Activated naive CD4-positive, alpha-beta T cell treated with anti-CD3 and anti-CD28 coated beads for 36 hours (primary cell): Measurements from ENCODE around the gene RERE. TPM values are rescaled to one million over a fixed set of nuclear protein-coding genes. Genes with fewer than 3 reads are reported as not detected.

Experiments
- CTCF ChIA-PET: fragments of 350-600 bp; sonication (Branson Sonifier 250); formaldehyde crosslinking; loops from one replicate; lab custom pipeline; 2021; ENCODE audit warnings: antibody characterized with exemption; lab: Charles Lee
- DNase-seq: peaks from one replicate; pipeline ENCODE4 v3.0.0-alpha.2; 2020
- H3K27ac Mint-ChIP-seq: one replicate; pipeline ENCODE4 v1.8.0; 2021; ENCODE audit warnings: mild to moderate bottlenecking, mixed read lengths
- H3K27me3 Mint-ChIP-seq: one replicate; pipeline ENCODE4 v1.8.0; 2021; ENCODE audit warnings: low read depth, mixed read lengths
- H3K36me3 Mint-ChIP-seq: one replicate; pipeline ENCODE4 v1.8.0; 2021; ENCODE audit warnings: low read depth, mixed read lengths
- H3K4me1 Mint-ChIP-seq: one replicate; pipeline ENCODE4 v1.8.0; 2021; ENCODE audit warnings: low read depth, mixed read lengths
- H3K4me3 Mint-ChIP-seq: one replicate; pipeline ENCODE4 v1.8.0; 2021; ENCODE audit warnings: mild to moderate bottlenecking, moderate library complexity, mixed read lengths
- H3K9me3 Mint-ChIP-seq: one replicate; pipeline ENCODE4 v1.8.0; 2021; ENCODE audit warnings: mixed read lengths
- intact Hi-C: fragments of 100-400 bp; cut with micrococcal nuclease; formaldehyde crosslinking; loops from one replicate; pipeline ENCODE4 v1.15.1; 2023
- total RNA-seq, 2 experiments: library from RNA; stranded (reverse); gene quantifications; one replicate each; pipeline ENCODE4 v1.2.3, GENCODE V29; 2021

Gene RERE
- total RNA-seq, 2 experiments from 2014 or later, result 46.4 to 47.6 TPM

- H3K27me3 Mint-ChIP-seq, result no peaks in the 10 kb centered on the region
- intact Hi-C loops, result no loop called here
- CTCF ChIA-PET, result interaction anchor here (0.6 to 1.0 kb wide), 3 partner anchors 9 to 288 kb away, joined by 3 to 5 read pairs (median 3); no protein-coding TSS in a partner anchor
- no peak overlapping the region for H3K4me3 Mint-ChIP-seq
- no peaks in the 10 kb centered on the region for H3K9me3 Mint-ChIP-seq
- peaks cover 44% of the 10 kb centered on the region for H3K4me1 Mint-ChIP-seq
- no peak overlapping the region for H3K27ac Mint-ChIP-seq
- DNase-seq, result no peak
- H3K36me3 Mint-ChIP-seq, result peaks cover 2% of the 10 kb centered on the region
Measured at GRCh38 chr1:8536515-8536914, 280.9 kb downstream of the RERE start.

DNA sequence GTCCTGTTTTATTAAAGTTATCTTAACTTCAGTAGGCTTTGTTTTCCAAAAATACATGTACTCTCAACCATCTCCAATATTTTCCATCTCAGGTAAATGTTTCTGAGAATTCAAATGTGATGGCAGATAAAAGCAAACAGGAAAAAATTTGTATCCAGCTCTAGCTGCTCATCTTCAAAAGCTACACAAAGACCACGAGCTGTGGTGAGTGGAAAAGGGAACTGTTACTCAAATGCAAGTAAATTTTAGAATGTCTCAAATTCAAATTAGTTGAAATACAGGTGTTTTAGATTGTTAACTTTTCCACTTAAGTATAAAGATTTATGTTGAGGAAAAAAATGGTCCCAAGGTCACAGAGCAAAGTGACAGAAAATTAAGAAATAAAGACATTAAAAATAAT lies 283.5 kb downstream of the RERE start:
- Mint-ChIP-seq H3K9me3 (no peaks in the 10 kb centered on the region), H3K4me3 (no peak overlapping the region), H3K4me1 (peaks cover 26% of the 10 kb centered on the region), H3K27me3 (no peaks in the 10 kb centered on the region), H3K27ac (peak overlapping the region; percentile 74), H3K36me3 (peaks cover 2% of the 10 kb centered on the region)
- CTCF ChIA-PET, result interaction anchor here (0.6 kb wide), 2 partner anchors 56 to 310 kb away, joined by 3 read pairs; no protein-coding TSS in a partner anchor
- no peak for DNase-seq
- intact Hi-C loops, result no loop called here

DNA sequence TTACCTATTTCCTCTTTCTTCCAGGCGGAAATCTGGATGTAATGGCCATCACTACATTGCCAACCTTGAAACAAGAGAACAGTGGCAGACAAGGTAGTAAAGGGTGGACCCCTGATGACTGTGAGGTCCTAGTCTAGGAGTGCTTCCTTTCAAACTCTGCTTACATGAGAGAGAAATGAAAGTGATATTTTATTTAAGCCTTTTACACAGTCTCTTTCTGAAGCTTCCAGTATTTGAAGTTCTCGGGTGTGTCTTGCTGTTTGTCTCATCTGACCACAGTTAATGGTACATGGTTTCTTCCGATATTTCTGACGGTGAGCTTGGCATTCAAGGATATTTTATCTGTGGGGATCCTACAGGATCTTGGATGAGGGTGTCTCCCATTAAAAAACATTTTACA lies 284.3 kb downstream of the RERE start:
- no peak for DNase-seq
- CTCF ChIA-PET, result interaction anchor here (0.6 to 1.3 kb wide), 2 partner anchors 18 to 55 kb away, joined by 3 to 4 read pairs; no protein-coding TSS in a partner anchor
- Mint-ChIP-seq H3K4me3 (peak overlapping the region; percentile 44), H3K27me3 (no peaks in the 10 kb centered on the region), H3K4me1 (peaks cover 26% of the 10 kb centered on the region), H3K27ac (peak overlapping the region; percentile 74), H3K9me3 (no peaks in the 10 kb centered on the region), H3K36me3 (peaks cover 2% of the 10 kb centered on the region)
- intact Hi-C loops, result no loop called here

- H3K36me3 Mint-ChIP-seq, result no peaks in the 10 kb centered on the region
- DNase-seq, result no peak
- H3K27ac Mint-ChIP-seq, result no peak overlapping the region
- peaks cover 29% of the 10 kb centered on the region for H3K4me1 Mint-ChIP-seq
- no peak overlapping the region for H3K4me3 Mint-ChIP-seq
- intact Hi-C loops, result loop anchor here (5.0 kb wide), 1 partner anchor 133 kb away; no protein-coding TSS in a partner anchor
- H3K27me3 Mint-ChIP-seq, result no peaks in the 10 kb centered on the region
- H3K9me3 Mint-ChIP-seq, result no peaks in the 10 kb centered on the region
- CTCF ChIA-PET, result interaction anchor here (0.6 to 1.6 kb wide), 2 partner anchors 31 to 135 kb away, joined by 3 to 4 read pairs; no protein-coding TSS in a partner anchor
Measured at GRCh38 chr1:8529901-8530300, 287.5 kb downstream of the RERE start.

- Mint-ChIP-seq H3K4me1 (peaks cover 11% of the 10 kb centered on the region), H3K27ac (no peak overlapping the region), H3K9me3 (no peaks in the 10 kb centered on the region), H3K27me3 (no peaks in the 10 kb centered on the region), H3K4me3 (no peak overlapping the region), H3K36me3 (peaks cover 4% of the 10 kb centered on the region)
- CTCF ChIA-PET, result no interaction called here
- no peak for DNase-seq
- intact Hi-C loops, result loop anchor here (5.0 kb wide), 1 partner anchor 131 kb away; no protein-coding TSS in a partner anchor
Measured at GRCh38 chr1:8527941-8528340, 289.5 kb downstream of the RERE start.

GRCh38 chr1:8525558-8526275 lies 291.7 kb downstream of the RERE start:
- peaks cover 26% of the 10 kb centered on the region for H3K4me1 Mint-ChIP-seq
- intact Hi-C loops, result loop anchor here (1.0 to 5.0 kb wide), 9 partner anchors 8 to 176 kb away; no protein-coding TSS in a partner anchor
- peaks cover 7% of the 10 kb centered on the region for H3K36me3 Mint-ChIP-seq
- peak; percentile 86 for DNase-seq
- no peaks in the 10 kb centered on the region for H3K9me3 Mint-ChIP-seq
- no peak overlapping the region for H3K4me3 Mint-ChIP-seq
- CTCF ChIA-PET, result interaction anchor here (0.5 to 2.2 kb wide), 9 partner anchors 9 to 324 kb away, joined by 3 to 7 read pairs (median 4); no protein-coding TSS in a partner anchor
- H3K27me3 Mint-ChIP-seq, result no peaks in the 10 kb centered on the region
- H3K27ac Mint-ChIP-seq, result no peak overlapping the region

- Mint-ChIP-seq H3K36me3 (peaks cover 7% of the 10 kb centered on the region), H3K4me3 (no peak overlapping the region), H3K9me3 (no peaks in the 10 kb centered on the region), H3K27ac (no peak overlapping the region), H3K27me3 (no peaks in the 10 kb centered on the region), H3K4me1 (peaks cover 30% of the 10 kb centered on the region)
- intact Hi-C loops, result loop anchor here (1.0 to 5.0 kb wide), 9 partner anchors 8 to 176 kb away; no protein-coding TSS in a partner anchor
- no peak for DNase-seq
- CTCF ChIA-PET, result interaction anchor here (0.8 to 2.2 kb wide), 9 partner anchors 8 to 324 kb away, joined by 3 to 7 read pairs (median 4); no protein-coding TSS in a partner anchor
Measured at GRCh38 chr1:8525216-8525557, 292.3 kb downstream of the RERE start.

GRCh38 chr1:8524627-8525157 lies 292.7 kb downstream of the RERE start:
- no peak for DNase-seq
- H3K4me1 Mint-ChIP-seq, result peaks cover 35% of the 10 kb centered on the region
- H3K27me3 Mint-ChIP-seq, result no peaks in the 10 kb centered on the region
- no peak overlapping the region for H3K4me3 Mint-ChIP-seq
- H3K36me3 Mint-ChIP-seq, result peaks cover 7% of the 10 kb centered on the region
- H3K9me3 Mint-ChIP-seq, result no peaks in the 10 kb centered on the region
- CTCF ChIA-PET, result interaction anchor here (0.8 to 2.2 kb wide), 6 partner anchors 8 to 202 kb away, joined by 3 to 7 read pairs (median 4); no protein-coding TSS in a partner anchor
- H3K27ac Mint-ChIP-seq, result no peak overlapping the region
- intact Hi-C loops, result loop anchor here (1.0 to 5.0 kb wide), 9 partner anchors 7 to 177 kb away; no protein-coding TSS in a partner anchor

GRCh38 chr1:8523666-8524206 lies 293.7 kb downstream of the RERE start:
- peak overlapping the region; percentile 85 for H3K27ac Mint-ChIP-seq
- no peaks in the 10 kb centered on the region for H3K27me3 Mint-ChIP-seq
- CTCF ChIA-PET, result interaction anchor here (1.0 to 1.2 kb wide), 2 partner anchors 28 to 325 kb away, joined by 3 read pairs; no protein-coding TSS in a partner anchor
- H3K4me3 Mint-ChIP-seq, result peak overlapping the region; percentile 57
- DNase-seq, result peak; percentile 61
- peaks cover 7% of the 10 kb centered on the region for H3K36me3 Mint-ChIP-seq
- H3K4me1 Mint-ChIP-seq, result peaks cover 39% of the 10 kb centered on the region
- intact Hi-C loops, result loop anchor here (2.0 kb wide), 3 partner anchors 27 to 61 kb away; no protein-coding TSS in a partner anchor
- no peaks in the 10 kb centered on the region for H3K9me3 Mint-ChIP-seq

GRCh38 chr1:8520483-8520966 lies 296.9 kb downstream of the RERE start:
- peaks cover 7% of the 10 kb centered on the region for H3K36me3 Mint-ChIP-seq
- no peaks in the 10 kb centered on the region for H3K27me3 Mint-ChIP-seq
- H3K4me3 Mint-ChIP-seq, result no peak overlapping the region
- intact Hi-C loops, result loop anchor here (1.0 kb wide), 1 partner anchor 10 kb away; no protein-coding TSS in a partner anchor
- peaks cover 58% of the 10 kb centered on the region for H3K4me1 Mint-ChIP-seq
- no peak for DNase-seq
- H3K9me3 Mint-ChIP-seq, result no peaks in the 10 kb centered on the region
- peak overlapping the region; percentile 35 for H3K27ac Mint-ChIP-seq
- CTCF ChIA-PET, result interaction anchor here (1.5 kb wide), 1 partner anchor 133 kb away, joined by 3 read pairs; no protein-coding TSS in a partner anchor

DNA sequence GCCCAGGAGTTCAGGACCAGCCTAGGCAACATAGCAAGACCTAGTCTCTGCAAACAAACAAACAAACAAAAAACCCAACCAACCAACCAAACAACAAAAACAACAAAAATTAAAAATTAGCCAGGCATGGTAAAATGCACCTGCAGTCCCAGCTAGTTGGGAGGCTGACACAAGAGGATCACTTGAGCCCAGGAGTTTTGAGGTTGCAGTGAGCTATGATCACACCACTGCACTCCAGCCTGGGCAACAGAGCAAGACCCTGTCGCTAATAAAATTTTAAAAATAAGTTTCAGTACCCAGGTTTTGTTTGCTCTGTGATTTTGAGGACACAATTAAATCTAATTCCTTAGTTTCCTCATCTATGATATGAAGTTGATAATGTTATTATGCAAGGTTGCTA lies 298.3 kb downstream of the RERE start:
- Mint-ChIP-seq H3K4me3 (no peak overlapping the region), H3K4me1 (peaks cover 63% of the 10 kb centered on the region), H3K36me3 (peaks cover 7% of the 10 kb centered on the region), H3K27ac (no peak overlapping the region), H3K9me3 (no peaks in the 10 kb centered on the region), H3K27me3 (no peaks in the 10 kb centered on the region)
- CTCF ChIA-PET, result interaction anchor here (0.6 kb wide), 1 partner anchor 24 kb away, joined by 3 read pairs; no protein-coding TSS in a partner anchor
- intact Hi-C loops, result no loop called here
- DNase-seq, result no peak

DNA sequence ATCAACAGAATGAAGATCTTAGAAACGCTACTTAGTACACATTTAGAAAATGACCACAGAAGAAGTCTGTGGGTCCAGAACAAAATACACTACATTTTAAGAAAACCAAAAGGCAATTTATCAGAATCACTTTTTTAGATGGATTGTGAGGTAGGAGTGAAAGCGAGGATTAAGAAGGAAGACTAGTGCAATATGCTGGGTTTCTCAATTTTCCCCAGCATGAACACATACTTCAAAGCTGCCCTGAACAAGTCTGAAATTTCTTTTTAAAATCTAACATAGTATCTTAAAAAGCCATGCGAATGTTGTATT lies 299.0 kb downstream of the RERE start:
- Mint-ChIP-seq H3K27me3 (no peaks in the 10 kb centered on the region), H3K4me1 (peaks cover 67% of the 10 kb centered on the region), H3K4me3 (no peak overlapping the region), H3K36me3 (peaks cover 6% of the 10 kb centered on the region), H3K27ac (no peak overlapping the region), H3K9me3 (no peaks in the 10 kb centered on the region)
- no peak for DNase-seq
- intact Hi-C loops, result no loop called here
- CTCF ChIA-PET, result no interaction called here
